ENCODE results near the gene YAP1. TPM values are rescaled to one million over a fixed set of nuclear protein-coding genes. Genes with fewer than 3 reads are reported as not detected.

The YAP1 gene
- not detected in 2 replicates for total RNA-seq

DNA sequence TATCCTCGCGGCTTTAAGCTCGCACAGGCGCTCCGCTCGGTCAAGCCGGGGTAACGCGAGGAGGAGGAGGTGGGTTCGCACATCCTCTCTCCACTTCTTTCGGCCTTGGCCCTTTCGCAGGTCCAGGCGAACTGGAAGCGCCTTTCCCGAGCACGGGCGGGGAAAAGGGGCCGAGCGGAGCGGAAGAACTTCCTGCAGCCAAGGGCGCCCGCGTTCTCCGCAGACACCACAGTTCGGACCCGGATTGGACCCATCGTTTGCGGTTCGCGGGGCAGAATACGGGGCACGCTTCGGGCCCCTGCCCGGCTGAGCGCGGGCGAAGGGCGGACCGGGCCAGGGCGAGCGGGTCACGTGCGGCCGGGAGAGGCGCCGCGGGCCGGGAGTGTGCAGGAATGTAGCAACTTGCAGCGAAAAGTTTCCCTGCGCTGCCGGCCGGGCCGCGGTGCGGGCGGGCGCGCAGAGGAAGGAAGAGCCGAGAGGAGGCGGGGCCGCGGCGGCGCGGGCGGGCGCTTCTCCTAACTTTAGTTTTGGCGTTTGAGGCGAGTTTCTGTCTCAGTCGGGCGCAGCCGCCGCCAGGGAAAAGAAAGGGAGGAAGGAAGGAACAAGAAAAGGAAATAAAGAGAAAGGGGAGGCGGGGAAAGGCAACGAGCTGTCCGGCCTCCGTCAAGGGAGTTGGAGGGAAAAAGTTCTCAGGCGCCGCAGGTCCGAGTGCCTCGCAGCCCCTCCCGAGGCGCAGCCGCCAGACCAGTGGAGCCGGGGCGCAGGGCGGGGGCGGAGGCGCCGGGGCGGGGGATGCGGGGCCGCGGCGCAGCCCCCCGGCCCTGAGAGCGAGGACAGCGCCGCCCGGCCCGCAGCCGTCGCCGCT lies at the start of gene YAP1:
TSS of gene YAP1 (plus strand) at position 552 of the 865 bp plus-strand sequence. CDS start 402 bp downstream, outside the sequence.
- intact Hi-C loops (cut with micrococcal nuclease), result loop anchor here (5.0 kb wide), 1 partner anchor 157 kb away; no protein-coding TSS in a partner anchor

DNA sequence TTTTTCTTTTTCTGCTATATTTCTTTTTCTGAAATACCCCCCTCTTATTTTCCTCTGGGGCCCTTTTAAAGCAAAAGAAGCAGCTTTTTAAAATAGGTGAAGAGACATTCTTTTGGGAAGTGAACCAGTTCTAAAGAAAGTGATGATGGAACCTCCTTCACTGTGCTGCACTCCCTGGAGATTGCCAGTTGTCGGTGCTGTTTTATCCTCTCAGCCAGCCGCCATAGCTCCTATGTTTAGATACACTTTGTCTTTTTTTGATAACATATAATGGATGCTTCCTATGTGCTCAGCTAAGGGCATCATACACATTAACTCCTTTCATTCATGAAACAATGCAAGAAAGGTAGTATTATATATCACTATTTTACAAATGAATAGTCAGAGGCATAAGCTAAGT lies 49.0 kb upstream of the YAP1 start:
- intact Hi-C loops (cut with micrococcal nuclease), result no loop called here

DNA sequence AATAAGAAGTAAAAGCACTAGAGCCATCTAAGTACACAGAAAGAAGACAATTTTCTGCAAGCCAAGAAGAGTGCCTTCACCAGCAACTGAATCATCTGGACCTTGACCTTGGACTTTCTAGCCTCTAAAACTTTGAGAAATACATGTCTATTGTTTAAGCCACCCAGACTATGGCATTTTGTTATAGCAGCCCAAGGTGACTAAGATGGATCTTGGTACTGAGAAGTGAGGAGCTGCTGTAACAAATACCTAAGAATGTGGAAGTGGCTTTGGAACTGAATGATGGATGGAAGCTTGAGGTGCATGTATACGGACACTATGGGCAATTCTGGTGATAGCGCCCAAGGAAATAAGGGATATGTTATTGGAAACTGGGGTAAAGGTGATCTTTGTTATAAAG lies 48.1 kb upstream of the YAP1 start:
- intact Hi-C loops (cut with micrococcal nuclease), result no loop called here

DNA sequence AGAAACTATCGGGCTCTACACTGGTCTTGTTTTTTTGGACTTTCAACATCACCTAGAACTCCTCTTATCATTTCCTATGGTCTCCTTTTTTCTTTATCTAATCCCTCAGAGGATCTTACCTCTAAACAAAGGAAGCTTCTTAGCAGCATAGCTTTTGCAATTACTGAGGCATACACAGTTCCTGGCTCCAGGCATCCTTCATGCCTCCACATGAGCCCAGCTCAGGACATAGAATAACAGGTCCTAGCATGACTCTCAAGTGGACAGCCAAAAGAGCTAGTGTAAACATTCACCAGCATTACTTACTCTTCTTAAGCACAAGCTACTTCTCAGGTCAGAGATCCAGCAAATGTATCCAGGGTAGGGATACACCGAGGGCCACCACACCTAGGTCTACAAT lies 45.9 kb upstream of the YAP1 start:
- intact Hi-C loops (cut with micrococcal nuclease), result no loop called here

DNA sequence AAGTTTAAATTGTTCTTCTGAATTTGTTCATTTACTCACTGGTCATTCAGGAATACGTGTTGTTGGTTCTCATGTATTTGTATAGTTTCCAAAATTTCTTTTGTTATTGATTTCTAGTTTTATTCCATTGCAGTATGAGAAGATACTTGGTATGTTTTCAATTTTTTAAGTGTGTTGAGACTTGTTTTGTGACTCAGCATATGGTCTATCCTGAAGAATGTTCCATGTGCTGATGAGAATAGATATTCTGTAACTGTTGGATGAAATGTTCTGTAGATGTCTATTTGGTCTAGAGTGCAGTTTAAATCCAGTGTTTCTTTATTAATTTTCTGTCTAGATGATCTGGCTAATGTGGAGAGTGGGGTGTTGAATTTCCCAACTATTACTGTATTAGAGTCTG lies 39.5 kb upstream of the YAP1 start:
- intact Hi-C loops (cut with micrococcal nuclease), result no loop called here

DNA sequence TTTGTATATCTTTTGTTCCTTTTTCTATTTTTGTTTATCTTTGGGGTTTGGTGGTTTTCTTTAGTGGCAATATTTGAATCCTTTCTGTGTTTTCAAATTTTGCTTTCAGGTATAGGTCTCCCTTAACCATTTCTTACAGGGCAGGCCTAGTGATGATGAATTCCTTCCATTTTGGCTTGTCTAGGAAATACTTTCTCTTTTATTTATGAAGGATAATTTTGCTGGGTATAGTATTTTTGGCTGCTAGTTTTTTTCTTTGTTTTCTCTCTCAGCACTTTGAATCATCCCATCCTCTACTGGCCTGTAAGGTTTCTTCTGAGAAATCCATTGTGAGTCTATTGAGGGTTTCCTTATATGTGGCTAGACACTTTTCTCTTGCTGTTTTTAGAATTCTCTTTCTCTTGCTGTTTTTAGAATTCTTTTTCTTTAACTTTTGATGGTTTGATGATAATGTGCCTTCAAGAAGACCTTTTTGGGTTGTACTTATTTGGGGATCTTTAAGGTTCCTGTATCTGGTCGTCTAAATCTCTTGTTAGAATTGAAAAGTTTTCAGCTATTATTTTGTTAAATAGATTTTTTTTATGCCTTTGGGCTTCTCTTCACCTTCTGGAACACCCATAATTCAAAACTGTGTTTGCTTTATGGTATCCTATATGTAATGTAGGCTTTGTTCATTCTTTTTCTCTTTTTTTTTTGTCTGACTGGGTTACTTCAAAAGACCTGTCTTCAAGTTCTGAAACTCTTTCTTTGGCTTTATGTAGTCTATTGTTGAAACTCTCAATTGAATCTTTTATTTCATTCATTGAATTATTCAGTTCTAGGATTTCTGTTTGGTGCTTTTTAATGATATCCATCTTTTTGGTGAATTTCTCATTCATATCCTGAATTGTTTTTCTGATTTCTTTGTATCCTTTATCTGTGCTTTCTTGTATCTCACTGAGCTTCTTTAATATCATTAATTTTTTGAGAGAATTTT lies 38.5 kb upstream of the YAP1 start:
- intact Hi-C loops (cut with micrococcal nuclease), result no loop called here

DNA sequence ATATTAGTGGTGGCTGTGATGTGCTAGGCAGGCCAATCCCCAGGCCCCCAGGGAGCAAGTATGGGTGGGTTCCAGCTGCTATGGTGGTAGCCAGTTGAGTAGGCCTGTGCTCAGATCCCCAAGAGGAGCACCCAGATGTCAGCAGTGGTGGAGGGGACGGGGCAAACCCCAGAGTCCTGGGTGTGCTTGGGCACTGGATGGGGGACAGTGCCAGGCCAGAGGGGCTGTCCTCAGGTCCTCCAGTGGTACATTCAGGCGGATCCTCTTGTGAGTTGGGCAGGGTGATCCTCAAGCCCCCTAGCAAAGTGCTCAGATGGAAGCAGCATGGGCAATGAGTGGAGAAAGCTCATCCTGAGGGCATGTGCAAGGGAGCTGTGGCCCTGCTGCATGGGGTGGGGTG lies 37.0 kb upstream of the YAP1 start:
- intact Hi-C loops (cut with micrococcal nuclease), result no loop called here

DNA sequence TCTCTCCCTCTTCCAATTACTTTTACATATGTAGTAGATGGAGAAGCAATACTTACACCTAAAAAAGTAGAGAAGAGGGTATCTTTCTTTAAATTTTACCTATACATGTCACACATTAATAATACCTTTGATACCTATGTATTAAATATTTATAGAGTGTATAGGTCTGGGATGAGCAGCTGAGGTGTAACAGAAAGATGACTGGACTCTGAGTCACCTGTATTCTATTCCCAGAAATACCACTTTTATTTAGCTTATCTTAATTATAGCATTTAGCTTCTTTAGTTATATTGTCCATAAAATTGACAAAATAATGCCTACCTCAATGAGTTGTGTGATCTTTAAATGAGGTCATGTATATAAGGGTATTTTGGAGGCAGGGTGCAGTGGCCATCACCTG lies 30.6 kb upstream of the YAP1 start:
- intact Hi-C loops (cut with micrococcal nuclease), result no loop called here

DNA sequence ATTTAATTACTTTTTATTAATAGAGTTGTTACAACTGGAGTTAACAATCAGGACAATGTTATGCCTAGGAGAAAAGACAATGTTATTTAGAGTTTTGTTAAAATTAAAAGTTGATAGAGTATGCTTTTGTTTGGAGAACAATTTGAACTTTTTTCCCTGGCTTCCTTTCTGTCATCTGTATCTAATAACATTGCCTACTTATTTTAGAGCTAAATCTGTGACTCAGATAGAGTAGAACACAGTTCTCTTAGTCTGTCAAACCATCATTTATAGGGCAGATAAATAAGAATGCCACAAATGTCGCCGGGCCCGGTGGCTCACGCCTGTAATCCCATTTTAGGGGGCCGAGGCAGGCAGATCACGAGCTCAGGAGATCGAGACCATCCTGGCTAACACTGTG lies 28.9 kb upstream of the YAP1 start:
- intact Hi-C loops (cut with micrococcal nuclease), result no loop called here

DNA sequence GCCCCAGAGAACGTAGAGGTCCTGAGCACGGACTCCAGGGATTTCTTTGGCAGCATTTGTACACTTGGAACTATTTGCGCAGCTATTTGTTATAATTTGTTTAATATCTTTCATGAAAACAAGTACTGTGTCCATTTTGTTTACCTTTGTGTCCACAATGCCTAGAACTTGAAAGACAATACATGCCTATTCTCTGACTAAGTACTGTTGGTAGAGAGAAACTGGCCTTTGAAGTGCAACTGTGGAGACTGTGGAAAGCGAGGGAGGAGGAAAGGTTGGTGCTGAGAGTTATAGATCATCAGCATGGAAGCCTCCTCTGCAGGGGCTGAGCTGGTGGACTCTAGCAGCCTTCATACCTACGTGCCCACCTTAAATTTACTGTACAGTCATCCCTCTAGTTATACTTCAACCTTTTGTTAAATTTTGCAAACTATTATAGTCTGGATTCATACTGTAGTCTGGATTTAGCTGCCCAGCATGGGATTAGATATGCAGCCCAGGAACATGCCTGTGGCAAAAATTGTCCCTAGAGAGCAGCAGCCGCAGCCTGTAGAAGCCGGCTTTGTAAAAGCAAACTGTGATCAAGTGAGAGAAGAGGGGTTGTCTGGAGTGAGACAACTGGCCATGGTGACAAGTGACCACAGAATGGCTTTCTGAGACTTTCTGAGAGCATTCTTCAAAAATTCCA lies 24.2 kb upstream of the YAP1 start:
- intact Hi-C loops (cut with micrococcal nuclease), result no loop called here

DNA sequence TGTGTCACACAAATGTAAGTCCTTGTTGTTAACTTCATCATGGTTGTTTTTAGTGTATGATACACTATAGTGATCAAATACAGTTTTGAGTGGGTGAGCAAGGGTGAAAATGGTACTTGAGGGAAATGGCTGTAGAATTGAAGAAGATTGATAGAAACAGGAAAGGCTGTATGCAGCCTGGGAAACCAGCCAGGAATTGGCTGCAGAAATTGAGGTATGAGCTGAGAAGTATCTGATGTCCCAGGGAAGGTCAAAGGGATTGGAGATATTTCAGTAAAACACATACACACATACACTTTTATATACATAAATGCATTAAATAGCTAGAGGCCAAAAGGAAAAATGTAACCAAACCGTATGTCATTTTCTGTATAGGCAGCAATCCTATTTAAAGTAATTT lies 13.1 kb upstream of the YAP1 start:
- intact Hi-C loops (cut with micrococcal nuclease), result no loop called here

DNA sequence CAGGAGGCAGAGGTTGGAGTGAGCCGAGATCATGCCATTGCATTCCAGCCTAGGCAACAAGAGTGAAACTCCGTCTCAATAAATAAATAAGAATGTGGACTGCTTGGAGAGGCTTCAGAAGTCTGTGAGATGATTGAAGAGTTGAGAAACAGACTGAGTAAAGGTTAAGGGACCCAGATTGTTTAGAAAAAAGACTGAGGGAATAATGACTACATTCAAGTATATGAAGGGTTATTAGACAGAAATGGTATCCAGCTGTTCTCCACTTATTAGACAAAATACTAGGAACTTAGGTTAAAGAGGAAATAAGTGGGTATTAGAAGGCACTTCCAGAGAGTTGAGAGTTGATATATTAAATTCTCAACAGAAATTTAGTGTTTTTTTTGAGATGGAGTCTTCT lies 10.5 kb upstream of the YAP1 start:
- intact Hi-C loops (cut with micrococcal nuclease), result no loop called here

DNA sequence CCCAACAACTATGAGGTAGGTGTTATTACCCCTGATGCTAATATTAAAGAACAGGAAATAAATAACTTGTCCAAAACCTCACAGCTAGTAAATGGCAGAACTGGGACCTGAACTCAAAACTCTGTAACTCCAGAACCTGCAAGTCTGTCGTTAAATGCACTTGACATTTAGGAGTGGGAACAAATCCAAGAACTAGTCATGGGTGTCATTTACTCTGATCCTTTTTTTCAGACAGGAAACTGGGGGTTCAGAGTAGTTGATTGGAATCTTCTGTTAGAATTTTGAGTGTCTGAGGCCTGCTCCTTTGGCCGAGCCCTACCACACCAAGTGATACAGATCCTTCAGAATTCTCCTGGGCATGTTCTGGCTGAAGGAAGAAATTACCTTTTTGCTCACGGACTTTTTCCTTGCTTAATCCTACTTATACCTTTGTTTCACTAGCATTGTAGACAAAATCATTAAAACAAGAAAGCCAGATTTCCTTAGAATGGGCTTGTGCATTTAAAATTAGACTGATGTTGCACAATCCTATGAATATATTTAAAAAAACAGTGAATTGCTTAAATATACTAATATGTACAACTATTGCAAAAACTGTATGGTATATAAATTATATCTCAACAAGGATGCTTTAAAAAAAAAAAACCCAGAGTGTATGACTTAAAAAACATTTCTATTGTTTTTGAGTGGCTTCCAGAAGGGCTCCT lies 1.4 kb upstream of the YAP1 start:
- intact Hi-C loops (cut with micrococcal nuclease), result no loop called here

DNA sequence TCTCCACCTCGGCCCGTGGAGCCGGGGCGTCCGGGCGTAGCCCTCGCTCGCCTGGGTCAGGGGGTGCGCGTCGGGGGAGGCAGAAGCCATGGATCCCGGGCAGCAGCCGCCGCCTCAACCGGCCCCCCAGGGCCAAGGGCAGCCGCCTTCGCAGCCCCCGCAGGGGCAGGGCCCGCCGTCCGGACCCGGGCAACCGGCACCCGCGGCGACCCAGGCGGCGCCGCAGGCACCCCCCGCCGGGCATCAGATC lies 439 bp downstream of the YAP1 start:
- intact Hi-C loops (cut with micrococcal nuclease), result loop anchor here (5.0 kb wide), 1 partner anchor 157 kb away; no protein-coding TSS in a partner anchor

DNA sequence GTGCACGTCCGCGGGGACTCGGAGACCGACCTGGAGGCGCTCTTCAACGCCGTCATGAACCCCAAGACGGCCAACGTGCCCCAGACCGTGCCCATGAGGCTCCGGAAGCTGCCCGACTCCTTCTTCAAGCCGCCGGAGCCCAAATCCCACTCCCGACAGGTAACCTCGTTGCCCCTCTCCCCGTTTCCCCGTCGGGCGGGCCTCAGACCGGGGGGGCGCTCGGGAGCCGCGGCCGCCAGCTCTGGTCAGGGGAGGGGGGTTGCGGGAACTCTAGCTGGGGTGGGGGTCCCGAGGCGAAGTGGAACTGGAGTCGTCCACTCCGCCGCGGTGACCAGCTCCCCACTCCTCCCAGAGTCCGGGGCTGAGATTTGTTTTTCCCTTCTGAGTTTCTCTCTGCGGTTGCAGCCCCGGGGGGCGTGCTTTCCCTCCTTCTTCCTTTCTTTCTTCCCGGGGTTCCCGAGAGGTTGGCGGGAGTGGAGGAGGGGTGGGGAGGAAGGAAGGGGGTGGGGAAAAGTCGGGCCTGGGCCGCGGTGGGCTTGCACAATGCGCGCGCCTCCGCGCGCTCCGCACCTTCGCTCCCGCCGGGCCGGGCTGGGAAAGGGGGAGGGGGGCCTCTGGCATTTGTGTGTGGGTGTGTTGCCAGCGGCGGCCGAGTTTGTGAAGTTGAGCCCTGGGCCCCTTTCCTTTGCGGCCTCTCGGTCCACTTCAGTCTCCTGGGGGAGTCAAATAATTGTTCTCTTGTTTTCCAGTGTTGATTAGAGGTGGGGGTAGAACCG lies 952 bp downstream of the YAP1 start:
- intact Hi-C loops (cut with micrococcal nuclease), result loop anchor here (5.0 kb wide), 1 partner anchor 156 kb away; no protein-coding TSS in a partner anchor

DNA sequence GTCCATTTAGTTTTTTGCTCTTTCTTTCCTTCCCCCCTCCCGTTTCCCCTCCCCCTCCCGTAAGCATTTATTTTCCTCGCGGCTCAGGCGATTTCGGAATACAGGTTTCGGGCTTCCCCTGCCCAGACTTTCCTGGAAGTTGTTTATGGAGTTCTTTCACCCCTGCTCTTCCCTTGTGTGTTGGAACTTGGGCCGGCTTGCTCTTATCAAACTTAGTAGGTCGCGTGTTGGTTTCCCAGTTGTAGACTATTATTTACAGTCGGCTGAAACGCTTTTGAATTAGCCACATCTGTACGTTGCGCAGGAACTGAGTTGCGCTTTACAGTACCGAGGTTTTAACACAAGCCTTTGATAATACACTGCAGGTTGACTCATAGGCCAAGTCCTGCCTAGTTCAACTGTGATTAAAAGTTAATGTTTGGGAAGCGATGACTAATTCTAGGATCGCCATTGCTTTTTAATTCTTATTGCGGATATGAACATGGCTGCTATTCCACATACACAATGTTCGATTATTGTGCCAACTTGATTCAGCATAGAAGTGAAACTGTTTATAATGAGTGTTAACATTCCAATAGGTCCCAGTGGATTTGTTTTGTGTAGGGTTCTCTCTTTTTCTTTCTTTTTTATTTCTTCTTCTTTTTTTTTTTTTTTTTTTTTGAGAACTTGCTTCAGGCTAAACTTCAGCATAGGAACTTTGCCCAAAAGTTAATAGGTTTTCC lies 1.7 kb downstream of the YAP1 start:
- intact Hi-C loops (cut with micrococcal nuclease), result loop anchor here (5.0 kb wide), 1 partner anchor 155 kb away; no protein-coding TSS in a partner anchor

DNA sequence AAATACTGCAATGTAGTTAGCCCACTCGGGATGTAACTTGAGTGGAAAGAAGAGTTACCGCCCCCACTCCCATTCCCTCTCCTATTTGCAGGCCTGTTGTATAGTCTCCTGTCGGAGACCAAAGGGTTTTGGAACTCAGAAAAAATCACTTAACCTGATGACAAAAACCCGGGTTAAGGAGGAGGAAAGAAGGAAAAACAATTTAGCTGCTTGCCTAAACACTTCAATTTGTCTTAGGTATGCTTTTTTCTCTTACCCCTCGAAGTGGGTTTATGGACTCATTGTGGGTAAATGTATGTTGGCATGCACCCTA lies 2.2 kb downstream of the YAP1 start:
- intact Hi-C loops (cut with micrococcal nuclease), result loop anchor here (5.0 kb wide), 1 partner anchor 155 kb away; no protein-coding TSS in a partner anchor

DNA sequence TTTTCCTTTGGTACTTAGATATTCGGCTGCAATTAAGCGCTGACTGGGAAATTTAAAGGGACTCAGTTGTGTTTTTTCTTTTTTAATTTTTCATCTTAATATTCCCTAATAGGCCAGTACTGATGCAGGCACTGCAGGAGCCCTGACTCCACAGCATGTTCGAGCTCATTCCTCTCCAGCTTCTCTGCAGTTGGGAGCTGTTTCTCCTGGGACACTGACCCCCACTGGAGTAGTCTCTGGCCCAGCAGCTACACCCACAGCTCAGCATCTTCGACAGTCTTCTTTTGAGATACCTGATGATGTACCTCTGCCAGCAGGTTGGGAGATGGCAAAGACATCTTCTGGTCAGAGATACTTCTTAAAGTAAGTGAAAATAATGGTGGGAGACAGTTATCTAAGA lies 3.8 kb downstream of the YAP1 start:
- intact Hi-C loops (cut with micrococcal nuclease), result loop anchor here (5.0 kb wide), 1 partner anchor 153 kb away; no protein-coding TSS in a partner anchor

DNA sequence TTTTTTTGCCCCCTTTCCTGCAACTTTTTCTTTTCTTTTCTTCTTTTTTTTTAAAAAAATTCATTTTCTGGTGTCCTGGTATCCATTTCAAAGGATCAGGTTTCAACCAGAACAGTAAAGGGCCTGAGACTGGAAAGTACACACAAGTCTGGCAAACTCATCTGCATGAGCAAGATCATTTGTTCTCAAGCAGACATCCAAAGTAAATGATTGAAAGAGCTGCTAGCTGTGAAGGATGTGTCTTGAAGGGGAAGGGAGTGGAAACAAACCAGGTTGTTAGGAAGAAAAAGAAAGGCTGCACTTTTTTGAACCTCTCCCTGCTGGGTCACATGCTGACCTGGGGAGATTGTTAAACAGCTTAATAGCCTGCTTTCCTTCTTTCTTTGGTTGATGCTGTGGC lies 5.3 kb downstream of the YAP1 start:
- intact Hi-C loops (cut with micrococcal nuclease), result no loop called here
